WERI-Rb-1 (cell line): ENCODE measurements around the gene COL23A1.

Experiments used
- DNase-seq: peaks from one replicate; pipeline ENCODE4 v3.0.0-alpha.2; 2020
- H3K27ac ChIP-seq: fragments of 250-450 bp; sonication (Bioruptor Pico); 2 replicates; pipeline ENCODE4 v1.5.1; 2020; ENCODE audit warnings: mild to moderate bottlenecking, moderate library complexity
- H3K27me3 ChIP-seq: fragments of 250-450 bp; sonication (Bioruptor Pico); 2 replicates; pipeline ENCODE4 v1.5.1; 2021; ENCODE audit warnings: mild to moderate bottlenecking, low read depth, moderate library complexity; ENCODE audit not compliant: insufficient read depth, severe bottlenecking
- H3K36me3 ChIP-seq: fragments of 250-450 bp; sonication (Bioruptor Pico); 2 replicates; pipeline ENCODE4 v1.5.1; 2020; ENCODE audit warnings: mild to moderate bottlenecking, moderate library complexity
- H3K4me3 ChIP-seq: 2 replicates; pipeline ENCODE4 v1.5.1; 2011; ENCODE audit warnings: low read depth, mild to moderate bottlenecking, control low read depth, low read length
- H3K9me3 ChIP-seq: fragments of 250-450 bp; sonication (Bioruptor Pico); 2 replicates; pipeline ENCODE4 v1.5.1; 2021; ENCODE audit warnings: mild to moderate bottlenecking, moderate library complexity; ENCODE audit not compliant: severe bottlenecking
- TF ChIP-seq, protein P1 (sequence below): IDR thresholded peaks from 2 replicates; pipeline ENCODE4 v1.5.1; 2011; ENCODE audit warnings: low read depth, mild to moderate bottlenecking, control low read depth, inconsistent platforms, low read length

The COL23A1 gene

DNA sequence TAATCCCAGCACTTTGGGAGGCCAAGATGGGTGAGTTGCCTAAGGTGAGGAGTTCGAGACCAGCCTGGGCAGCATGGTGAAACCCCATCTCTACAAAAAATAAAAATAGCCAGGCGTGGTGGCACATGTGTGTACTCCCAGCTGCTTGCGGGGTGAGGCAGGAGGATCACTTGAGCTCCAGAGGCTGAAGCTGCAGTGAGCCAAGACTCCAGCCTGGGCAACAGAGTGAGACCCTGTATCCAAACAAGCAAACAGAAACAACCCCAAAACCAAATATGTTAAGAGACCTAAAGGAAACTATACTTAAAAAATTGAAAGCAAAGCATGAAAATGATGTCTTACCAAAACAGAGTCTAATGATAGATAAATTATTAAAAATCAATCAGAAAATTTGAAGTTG lies 373.4 kb downstream of the COL23A1 start:
- no peak for DNase-seq
- TF ChIP-seq, protein P1, sequence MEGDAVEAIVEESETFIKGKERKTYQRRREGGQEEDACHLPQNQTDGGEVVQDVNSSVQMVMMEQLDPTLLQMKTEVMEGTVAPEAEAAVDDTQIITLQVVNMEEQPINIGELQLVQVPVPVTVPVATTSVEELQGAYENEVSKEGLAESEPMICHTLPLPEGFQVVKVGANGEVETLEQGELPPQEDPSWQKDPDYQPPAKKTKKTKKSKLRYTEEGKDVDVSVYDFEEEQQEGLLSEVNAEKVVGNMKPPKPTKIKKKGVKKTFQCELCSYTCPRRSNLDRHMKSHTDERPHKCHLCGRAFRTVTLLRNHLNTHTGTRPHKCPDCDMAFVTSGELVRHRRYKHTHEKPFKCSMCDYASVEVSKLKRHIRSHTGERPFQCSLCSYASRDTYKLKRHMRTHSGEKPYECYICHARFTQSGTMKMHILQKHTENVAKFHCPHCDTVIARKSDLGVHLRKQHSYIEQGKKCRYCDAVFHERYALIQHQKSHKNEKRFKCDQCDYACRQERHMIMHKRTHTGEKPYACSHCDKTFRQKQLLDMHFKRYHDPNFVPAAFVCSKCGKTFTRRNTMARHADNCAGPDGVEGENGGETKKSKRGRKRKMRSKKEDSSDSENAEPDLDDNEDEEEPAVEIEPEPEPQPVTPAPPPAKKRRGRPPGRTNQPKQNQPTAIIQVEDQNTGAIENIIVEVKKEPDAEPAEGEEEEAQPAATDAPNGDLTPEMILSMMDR = no peak
- Histone ChIP-seq H3K4me3 (no peak overlapping the region), H3K27me3 (no peaks in the 10 kb centered on the region), H3K9me3 (no peaks in the 10 kb centered on the region), H3K36me3 (peaks cover 44% of the 10 kb centered on the region), H3K27ac (no peak overlapping the region)

DNA sequence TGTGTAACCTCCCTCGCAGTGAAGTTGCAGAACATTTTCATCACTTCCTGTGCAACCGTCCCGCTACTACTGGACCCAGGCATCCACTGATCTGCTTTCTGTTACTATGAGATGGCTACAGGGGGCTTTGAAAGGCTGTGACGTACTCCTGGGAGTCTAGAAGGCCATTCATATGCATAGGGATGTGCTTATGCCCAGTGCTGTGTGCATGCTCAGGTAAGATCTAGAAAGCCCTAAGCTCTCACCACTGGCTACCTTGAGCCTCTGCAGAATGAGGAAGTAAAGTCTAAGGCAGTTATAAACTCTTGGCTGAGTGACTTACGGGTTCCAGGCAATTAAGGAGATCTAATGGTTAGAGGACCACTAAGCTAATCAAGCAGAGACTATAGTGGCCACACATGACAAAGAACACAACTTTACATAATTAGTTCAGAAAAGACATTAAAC lies 374.1 kb downstream of the COL23A1 start:
- Histone ChIP-seq H3K27ac (no peak overlapping the region), H3K4me3 (no peak overlapping the region), H3K27me3 (no peaks in the 10 kb centered on the region), H3K9me3 (no peaks in the 10 kb centered on the region), H3K36me3 (peaks cover 51% of the 10 kb centered on the region)
- DNase-seq = no peak
- TF ChIP-seq, protein P1 = no peak

DNA sequence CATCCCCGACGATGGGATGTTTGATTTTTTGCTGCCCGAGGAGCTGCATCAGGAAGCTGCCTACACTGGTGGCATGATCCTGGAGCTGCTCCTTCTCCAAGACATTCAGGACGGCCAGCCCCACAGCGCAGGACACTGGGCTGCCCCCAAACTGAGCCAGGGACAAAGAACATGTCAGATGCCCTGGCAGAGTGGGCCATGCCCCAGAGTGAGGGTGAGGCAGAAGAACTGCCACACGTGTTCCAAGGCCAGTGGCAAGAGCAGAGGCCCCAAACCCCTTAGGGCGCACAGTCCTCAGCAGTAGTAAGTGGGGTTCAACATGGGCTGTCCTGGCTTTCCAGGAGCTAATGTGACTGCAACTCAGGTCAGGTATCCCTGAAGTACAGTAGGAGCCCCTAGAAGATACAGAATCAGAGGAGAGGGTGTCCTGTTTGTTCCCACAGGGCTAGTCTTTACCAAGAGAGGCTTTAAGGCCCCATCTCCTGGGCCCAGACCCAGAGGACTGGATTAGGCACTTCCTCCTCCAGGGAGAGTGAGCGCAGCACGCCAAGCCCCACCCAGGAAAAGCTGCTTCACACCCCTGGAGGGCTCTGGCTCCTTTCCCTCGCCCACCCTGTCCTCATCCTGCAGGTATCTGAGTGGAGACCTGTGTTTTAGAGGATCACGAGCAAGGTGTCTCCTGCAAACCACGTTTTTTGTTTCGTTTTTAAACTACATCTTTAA lies 374.8 kb downstream of the COL23A1 start:
- H3K27ac ChIP-seq = no peak overlapping the region
- TF ChIP-seq, protein P1 = no peak
- no peaks in the 10 kb centered on the region for H3K27me3 ChIP-seq
- no peak overlapping the region for H3K4me3 ChIP-seq
- no peak for DNase-seq
- peaks cover 58% of the 10 kb centered on the region for H3K36me3 ChIP-seq
- H3K9me3 ChIP-seq = no peaks in the 10 kb centered on the region

DNA sequence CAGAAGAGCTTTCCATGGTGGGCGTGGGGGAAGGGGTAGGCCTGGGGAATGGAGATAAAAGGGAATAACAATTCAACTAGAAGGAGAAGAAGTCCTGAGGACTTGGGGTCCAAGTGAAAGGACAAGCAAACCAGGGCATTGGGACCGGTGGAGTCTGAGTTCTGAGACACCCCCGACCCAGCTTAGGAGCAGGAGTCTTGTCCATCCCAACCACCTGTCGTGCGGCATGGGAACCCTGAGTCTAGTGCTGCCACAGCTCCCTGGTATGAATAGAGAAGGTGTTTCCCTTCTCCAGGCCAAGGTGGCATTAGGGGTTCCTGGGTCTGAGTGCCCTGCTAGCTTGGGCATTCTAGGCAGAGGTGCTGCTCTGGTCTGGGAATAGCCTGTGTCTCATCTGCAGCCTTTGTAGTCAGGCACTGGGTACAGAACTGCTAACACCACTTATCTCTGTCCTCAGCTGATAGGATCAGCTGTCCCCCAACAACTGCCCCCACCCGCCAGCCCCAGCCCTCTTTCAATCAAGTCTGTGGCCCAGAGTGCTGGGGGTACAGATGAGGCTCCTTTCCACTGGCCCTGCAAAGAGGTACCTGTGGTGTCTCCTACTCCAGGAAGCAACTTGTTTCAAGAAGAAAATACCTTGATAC lies 375.9 kb downstream of the COL23A1 start:
- no peaks in the 10 kb centered on the region for H3K9me3 ChIP-seq
- no peak for DNase-seq
- no peak overlapping the region for H3K4me3 ChIP-seq
- H3K27me3 ChIP-seq = no peaks in the 10 kb centered on the region
- H3K27ac ChIP-seq = no peak overlapping the region
- peaks cover 69% of the 10 kb centered on the region for H3K36me3 ChIP-seq
- TF ChIP-seq, protein P1 = no peak

DNA sequence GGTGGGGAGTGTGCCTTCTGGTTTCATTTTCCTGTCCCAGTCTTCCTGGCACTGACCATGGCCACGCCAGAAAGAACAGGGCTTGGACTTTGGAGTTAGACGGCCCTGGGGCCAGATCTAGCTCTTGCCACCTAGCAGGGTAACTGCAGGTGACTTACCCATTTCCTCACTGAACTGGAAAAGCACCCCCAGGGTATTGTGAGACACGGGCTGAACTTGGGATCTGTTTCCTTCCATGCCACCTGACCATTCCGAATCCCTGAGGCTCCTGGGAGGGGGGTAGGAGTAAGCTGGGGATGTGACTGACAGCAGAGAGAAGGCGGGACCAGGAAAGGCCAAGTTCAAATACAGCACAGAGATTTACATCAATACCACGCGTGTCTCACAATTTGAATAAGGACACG lies 376.4 kb downstream of the COL23A1 start:
- Histone ChIP-seq H3K9me3 (no peaks in the 10 kb centered on the region), H3K27ac (no peak overlapping the region), H3K36me3 (peaks cover 74% of the 10 kb centered on the region), H3K4me3 (no peak overlapping the region), H3K27me3 (no peaks in the 10 kb centered on the region)
- TF ChIP-seq, protein P1 = no peak
- DNase-seq = no peak
